SK-N-SH treated with all-trans-retinoic acid at 6 μM for 48 hours (cell line): ENCODE results near the gene DHODH.

Experiments used
- ATAC-seq: fragments of 200-7000 bp; cut with Tn5 transposase; 3 replicates; pipeline ENCODE4 v1.9.1; 2020; ENCODE audit warnings: mild to moderate bottlenecking, moderate library complexity
- ARNTL ChIP-seq: fragments of 450-650 bp; formaldehyde crosslinking; IDR thresholded peaks from 2 replicates; pipeline ENCODE4 v1.5.0; 2020; ENCODE audit warnings: low read depth, mild to moderate bottlenecking, moderate library complexity, borderline replicate concordance
- BACH2 ChIP-seq: fragments of 250-450 bp; sonication (Bioruptor Pico); IDR thresholded peaks from 2 replicates; pipeline ENCODE4 v1.9.0; 2021; ENCODE audit warnings: mild to moderate bottlenecking, borderline replicate concordance
- CREB5 ChIP-seq: fragments of 250-450 bp; sonication (Bioruptor Pico); IDR thresholded peaks from 2 replicates; pipeline ENCODE4 v1.5.1; 2020; ENCODE audit warnings: low read depth, mild to moderate bottlenecking, moderate library complexity
- CSDC2 ChIP-seq: fragments of 250-450 bp; sonication (Bioruptor Pico); IDR thresholded peaks from 2 replicates; pipeline ENCODE4 v1.5.0; 2020; ENCODE audit warnings: mild to moderate bottlenecking, moderate library complexity
- ESRRG ChIP-seq: fragments of 250-450 bp; sonication (Bioruptor Pico); IDR thresholded peaks from 2 replicates; pipeline ENCODE4 v1.6.1; 2021; ENCODE audit warnings: mild to moderate bottlenecking
- GLIS3 ChIP-seq: fragments of 250-450 bp; sonication (Bioruptor Pico); IDR thresholded peaks from 2 replicates; pipeline ENCODE4 v1.5.0; 2020; ENCODE audit warnings: mild to moderate bottlenecking, moderate library complexity
- ISL1 ChIP-seq: fragments of 250-450 bp; sonication (Bioruptor Pico); IDR thresholded peaks from 2 replicates; pipeline ENCODE4 v2.1.2; 2022; ENCODE audit warnings: mild to moderate bottlenecking, moderate library complexity
- OSR1 ChIP-seq: fragments of 250-450 bp; sonication (Bioruptor Pico); IDR thresholded peaks from 2 replicates; pipeline ENCODE4 v1.8.0; 2022; ENCODE audit warnings: moderate library complexity, mild to moderate bottlenecking, inconsistent platforms
- PPARA ChIP-seq: fragments of 250-450 bp; sonication (Bioruptor Pico); IDR thresholded peaks from 2 replicates; pipeline ENCODE4 v1.5.0; 2020; ENCODE audit warnings: mild to moderate bottlenecking, borderline replicate concordance
- RARB ChIP-seq: fragments of 250-450 bp; sonication (Bioruptor Pico); IDR thresholded peaks from 2 replicates; pipeline ENCODE4 v1.8.0; 2021; ENCODE audit warnings: mild to moderate bottlenecking, moderate library complexity
- SNAI2 ChIP-seq: fragments of 250-450 bp; sonication (Bioruptor Pico); IDR thresholded peaks from 2 replicates; pipeline ENCODE4 v1.5.0; 2020; ENCODE audit warnings: mild to moderate bottlenecking, moderate library complexity
- TCF4 ChIP-seq: fragments of 250-450 bp; sonication (Bioruptor Pico); IDR thresholded peaks from 2 replicates; pipeline ENCODE4 v1.8.0; 2021; ENCODE audit warnings: mild to moderate bottlenecking, moderate library complexity, borderline replicate concordance
- TOX ChIP-seq: fragments of 250-450 bp; sonication (Bioruptor Pico); IDR thresholded peaks from 2 replicates; pipeline ENCODE4 v1.8.0; 2021; ENCODE audit warnings: mild to moderate bottlenecking, moderate library complexity, borderline replicate concordance
- ZC3H10 ChIP-seq: fragments of 250-450 bp; sonication (Bioruptor Pico); IDR thresholded peaks from 2 replicates; pipeline ENCODE4 v1.5.1; 2021; ENCODE audit warnings: mild to moderate bottlenecking, moderate library complexity
- ZFP3 ChIP-seq: fragments of 250-450 bp; sonication (Bioruptor Pico); IDR thresholded peaks from 2 replicates; pipeline ENCODE4 v1.5.0; 2020; ENCODE audit warnings: mild to moderate bottlenecking, moderate library complexity
- ZFP30 ChIP-seq: fragments of 450-650 bp; formaldehyde crosslinking; IDR thresholded peaks from 2 replicates; pipeline ENCODE4 v1.5.0; 2022; ENCODE audit warnings: mild to moderate bottlenecking, moderate library complexity
- ZNF70 ChIP-seq: fragments of 450-650 bp; formaldehyde crosslinking; IDR thresholded peaks from 2 replicates; pipeline ENCODE4 v1.5.0; 2020; ENCODE audit warnings: mild to moderate bottlenecking, moderate library complexity
- ZNF8 ChIP-seq: fragments of 450-650 bp; formaldehyde crosslinking; IDR thresholded peaks from 2 replicates; pipeline ENCODE4 v1.5.0; 2020; ENCODE audit warnings: mild to moderate bottlenecking, moderate library complexity
- TF ChIP-seq, protein P1 (sequence below): fragments of 250-450 bp; sonication (Bioruptor Pico); IDR thresholded peaks from 2 replicates; pipeline ENCODE4 v1.8.0; 2020; ENCODE audit warnings: mild to moderate bottlenecking, moderate library complexity, borderline replicate concordance
- TF ChIP-seq, protein P2 (sequence below): fragments of 250-450 bp; sonication (Bioruptor Pico); IDR thresholded peaks from 2 replicates; pipeline ENCODE4 v1.5.0; 2020; ENCODE audit warnings: mild to moderate bottlenecking, moderate library complexity
- TF ChIP-seq, protein P3 (sequence below): fragments of 250-450 bp; sonication (Bioruptor Pico); IDR thresholded peaks from 2 replicates; pipeline ENCODE4 v1.8.0; 2021; ENCODE audit warnings: low read depth, mild to moderate bottlenecking, moderate library complexity, borderline replicate concordance

DHODH gene

GRCh38 chr16:72042157-72042660, 33.7 kb downstream of the DHODH start:
- ATAC-seq, result no peak
- TF ChIP-seq CSDC2 (CRISPR knock-in tag) (no peak), OSR1 (CRISPR knock-in tag) (no peak), ESRRG (CRISPR knock-in tag) (no peak), ARNTL (CRISPR knock-in tag) (no peak), ISL1 (CRISPR knock-in tag) (no peak), SNAI2 (CRISPR knock-in tag) (no peak), TOX (CRISPR knock-in tag) (no peak)

DNA sequence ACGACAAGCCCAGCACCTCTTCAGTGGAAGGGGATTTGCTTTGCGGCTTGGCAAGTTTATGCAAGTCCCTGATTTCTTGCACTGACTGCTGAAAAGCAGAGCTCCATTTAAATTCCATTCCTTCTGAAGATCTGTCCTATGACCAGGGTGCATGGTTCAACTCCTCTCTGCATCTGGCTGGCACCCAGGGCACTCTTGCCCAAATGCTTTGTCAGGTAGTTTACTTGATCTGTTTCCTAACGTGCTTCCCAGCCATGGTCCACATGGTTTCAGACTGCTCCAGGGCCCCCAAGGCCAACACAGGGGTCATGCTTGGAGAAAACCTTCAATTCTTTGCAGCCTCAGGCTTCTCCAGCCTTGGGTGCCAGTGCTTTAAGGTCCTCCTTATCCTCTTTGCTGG, 34.5 kb downstream of the DHODH start:
- TF ChIP-seq, protein P1, sequence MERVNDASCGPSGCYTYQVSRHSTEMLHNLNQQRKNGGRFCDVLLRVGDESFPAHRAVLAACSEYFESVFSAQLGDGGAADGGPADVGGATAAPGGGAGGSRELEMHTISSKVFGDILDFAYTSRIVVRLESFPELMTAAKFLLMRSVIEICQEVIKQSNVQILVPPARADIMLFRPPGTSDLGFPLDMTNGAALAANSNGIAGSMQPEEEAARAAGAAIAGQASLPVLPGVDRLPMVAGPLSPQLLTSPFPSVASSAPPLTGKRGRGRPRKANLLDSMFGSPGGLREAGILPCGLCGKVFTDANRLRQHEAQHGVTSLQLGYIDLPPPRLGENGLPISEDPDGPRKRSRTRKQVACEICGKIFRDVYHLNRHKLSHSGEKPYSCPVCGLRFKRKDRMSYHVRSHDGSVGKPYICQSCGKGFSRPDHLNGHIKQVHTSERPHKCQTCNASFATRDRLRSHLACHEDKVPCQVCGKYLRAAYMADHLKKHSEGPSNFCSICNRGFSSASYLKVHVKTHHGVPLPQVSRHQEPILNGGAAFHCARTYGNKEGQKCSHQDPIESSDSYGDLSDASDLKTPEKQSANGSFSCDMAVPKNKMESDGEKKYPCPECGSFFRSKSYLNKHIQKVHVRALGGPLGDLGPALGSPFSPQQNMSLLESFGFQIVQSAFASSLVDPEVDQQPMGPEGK (CRISPR knock-in tag), result no peak
- TF ChIP-seq, protein P2, sequence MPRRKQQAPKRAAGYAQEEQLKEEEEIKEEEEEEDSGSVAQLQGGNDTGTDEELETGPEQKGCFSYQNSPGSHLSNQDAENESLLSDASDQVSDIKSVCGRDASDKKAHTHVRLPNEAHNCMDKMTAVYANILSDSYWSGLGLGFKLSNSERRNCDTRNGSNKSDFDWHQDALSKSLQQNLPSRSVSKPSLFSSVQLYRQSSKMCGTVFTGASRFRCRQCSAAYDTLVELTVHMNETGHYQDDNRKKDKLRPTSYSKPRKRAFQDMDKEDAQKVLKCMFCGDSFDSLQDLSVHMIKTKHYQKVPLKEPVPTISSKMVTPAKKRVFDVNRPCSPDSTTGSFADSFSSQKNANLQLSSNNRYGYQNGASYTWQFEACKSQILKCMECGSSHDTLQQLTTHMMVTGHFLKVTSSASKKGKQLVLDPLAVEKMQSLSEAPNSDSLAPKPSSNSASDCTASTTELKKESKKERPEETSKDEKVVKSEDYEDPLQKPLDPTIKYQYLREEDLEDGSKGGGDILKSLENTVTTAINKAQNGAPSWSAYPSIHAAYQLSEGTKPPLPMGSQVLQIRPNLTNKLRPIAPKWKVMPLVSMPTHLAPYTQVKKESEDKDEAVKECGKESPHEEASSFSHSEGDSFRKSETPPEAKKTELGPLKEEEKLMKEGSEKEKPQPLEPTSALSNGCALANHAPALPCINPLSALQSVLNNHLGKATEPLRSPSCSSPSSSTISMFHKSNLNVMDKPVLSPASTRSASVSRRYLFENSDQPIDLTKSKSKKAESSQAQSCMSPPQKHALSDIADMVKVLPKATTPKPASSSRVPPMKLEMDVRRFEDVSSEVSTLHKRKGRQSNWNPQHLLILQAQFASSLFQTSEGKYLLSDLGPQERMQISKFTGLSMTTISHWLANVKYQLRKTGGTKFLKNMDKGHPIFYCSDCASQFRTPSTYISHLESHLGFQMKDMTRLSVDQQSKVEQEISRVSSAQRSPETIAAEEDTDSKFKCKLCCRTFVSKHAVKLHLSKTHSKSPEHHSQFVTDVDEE, result no peak
- TF ChIP-seq OSR1 (CRISPR knock-in tag) (no peak), CSDC2 (CRISPR knock-in tag) (no peak), ESRRG (CRISPR knock-in tag) (no peak), TCF4 (no peak), GLIS3 (CRISPR knock-in tag) (no peak), RARB (no peak), ZC3H10 (CRISPR knock-in tag) (no peak), TOX (CRISPR knock-in tag) (no peak), ZFP3 (CRISPR knock-in tag) (no peak), SNAI2 (CRISPR knock-in tag) (no peak), ARNTL (CRISPR knock-in tag) (no peak), ZNF8 (CRISPR knock-in tag) (no peak), ISL1 (CRISPR knock-in tag) (no peak), ZFP30 (CRISPR knock-in tag) (no peak), ZNF70 (CRISPR knock-in tag) (no peak), PPARA (CRISPR knock-in tag) (no peak), BACH2 (CRISPR knock-in tag) (no peak)
- TF ChIP-seq, protein P3, sequence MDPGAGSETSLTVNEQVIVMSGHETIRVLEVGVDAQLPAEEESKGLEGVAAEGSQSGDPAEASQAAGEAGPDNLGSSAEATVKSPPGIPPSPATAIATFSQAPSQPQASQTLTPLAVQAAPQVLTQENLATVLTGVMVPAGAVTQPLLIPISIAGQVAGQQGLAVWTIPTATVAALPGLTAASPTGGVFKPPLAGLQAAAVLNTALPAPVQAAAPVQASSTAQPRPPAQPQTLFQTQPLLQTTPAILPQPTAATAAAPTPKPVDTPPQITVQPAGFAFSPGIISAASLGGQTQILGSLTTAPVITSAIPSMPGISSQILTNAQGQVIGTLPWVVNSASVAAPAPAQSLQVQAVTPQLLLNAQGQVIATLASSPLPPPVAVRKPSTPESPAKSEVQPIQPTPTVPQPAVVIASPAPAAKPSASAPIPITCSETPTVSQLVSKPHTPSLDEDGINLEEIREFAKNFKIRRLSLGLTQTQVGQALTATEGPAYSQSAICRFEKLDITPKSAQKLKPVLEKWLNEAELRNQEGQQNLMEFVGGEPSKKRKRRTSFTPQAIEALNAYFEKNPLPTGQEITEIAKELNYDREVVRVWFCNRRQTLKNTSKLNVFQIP (CRISPR knock-in tag), result no peak
- no peak for ATAC-seq

DNA sequence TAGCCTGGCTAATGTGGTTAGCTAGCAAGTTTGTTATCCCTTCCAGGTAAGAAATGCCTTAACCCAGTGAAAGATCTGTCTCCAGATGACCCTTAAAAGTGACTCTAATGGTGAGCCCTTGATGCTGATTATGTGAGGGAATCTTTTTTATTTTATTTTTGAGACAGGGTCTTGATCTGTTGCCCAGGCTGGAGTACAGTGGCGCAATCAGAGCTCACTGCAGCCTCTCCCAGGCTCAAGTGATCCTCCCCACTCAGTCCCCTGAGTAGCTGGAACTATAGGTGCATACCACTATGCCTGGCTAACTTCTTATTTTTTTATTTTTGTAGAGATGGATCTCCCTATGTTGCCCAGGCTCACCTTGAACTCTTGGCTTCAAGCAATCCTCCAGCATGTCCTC, 35.0 kb downstream of the DHODH start:
- ATAC-seq, result no peak
- TF ChIP-seq ISL1 (CRISPR knock-in tag), result no peak
- no peak for TF ChIP-seq ZNF8 (CRISPR knock-in tag)
- TF ChIP-seq, all 23 proteins: peak for 0

- no peak for ATAC-seq
- TF ChIP-seq ZNF70 (CRISPR knock-in tag), result no peak
- no peak for TF ChIP-seq RARB
- TF ChIP-seq GLIS3 (CRISPR knock-in tag), result no peak
- TF ChIP-seq ZFP3 (CRISPR knock-in tag), result no peak
- TF ChIP-seq ZFP30 (CRISPR knock-in tag), result no peak
- no peak for TF ChIP-seq CSDC2 (CRISPR knock-in tag)
- no peak for TF ChIP-seq CREB5 (CRISPR knock-in tag)
- TF ChIP-seq BACH2 (CRISPR knock-in tag), result no peak
These were observed 35.8 kb downstream of the DHODH start for GRCh38 chr16:72044296-72044695.
